HFF-Myc (cell line): Measurements from ENCODE around the gene ANKRD60.
A peak's percentile ranks its signal among the peaks of the same experiment; 100 is the strongest.

Source experiments
- DNase-seq: peaks from one replicate; pipeline ENCODE4 v3.0.0-alpha.2; 2011; ENCODE audit warnings: low read depth; ENCODE audit errors: extremely low read depth
- H3K4me3 ChIP-seq: replicated peaks from 2 replicates; pipeline ENCODE4 v1.5.1; 2011; ENCODE audit warnings: low read depth, mild to moderate bottlenecking, control low read depth, low read length
- TF ChIP-seq, protein P1 (sequence below): IDR thresholded peaks from 2 replicates; pipeline ENCODE4 v1.5.1; 2012; ENCODE audit warnings: mild to moderate bottlenecking, low read depth, low read length, control low read depth; ENCODE audit errors: missing control alignments

The ANKRD60 gene

DNA sequence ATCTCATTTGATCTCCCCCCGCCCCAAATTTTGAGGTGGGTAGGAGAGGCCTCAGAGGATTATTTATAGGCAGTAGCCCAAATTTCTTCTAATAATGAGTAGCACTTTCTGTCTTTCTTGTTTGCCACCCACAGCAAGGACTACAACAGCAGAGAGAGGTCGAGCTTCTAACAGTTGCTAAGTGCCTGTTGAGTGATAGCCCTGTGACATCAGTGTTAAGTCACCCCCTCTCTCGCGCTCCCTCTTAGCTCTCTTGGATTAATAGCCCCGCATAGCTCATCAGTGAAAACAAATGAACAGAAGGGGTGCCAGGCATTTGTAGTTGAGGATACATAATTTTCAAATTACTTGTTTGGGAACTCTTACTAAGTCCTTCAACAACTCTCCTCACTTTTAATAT is 3.5 kb downstream of the ANKRD60 start:
- DNase-seq, result no peak
- TF ChIP-seq, protein P1, sequence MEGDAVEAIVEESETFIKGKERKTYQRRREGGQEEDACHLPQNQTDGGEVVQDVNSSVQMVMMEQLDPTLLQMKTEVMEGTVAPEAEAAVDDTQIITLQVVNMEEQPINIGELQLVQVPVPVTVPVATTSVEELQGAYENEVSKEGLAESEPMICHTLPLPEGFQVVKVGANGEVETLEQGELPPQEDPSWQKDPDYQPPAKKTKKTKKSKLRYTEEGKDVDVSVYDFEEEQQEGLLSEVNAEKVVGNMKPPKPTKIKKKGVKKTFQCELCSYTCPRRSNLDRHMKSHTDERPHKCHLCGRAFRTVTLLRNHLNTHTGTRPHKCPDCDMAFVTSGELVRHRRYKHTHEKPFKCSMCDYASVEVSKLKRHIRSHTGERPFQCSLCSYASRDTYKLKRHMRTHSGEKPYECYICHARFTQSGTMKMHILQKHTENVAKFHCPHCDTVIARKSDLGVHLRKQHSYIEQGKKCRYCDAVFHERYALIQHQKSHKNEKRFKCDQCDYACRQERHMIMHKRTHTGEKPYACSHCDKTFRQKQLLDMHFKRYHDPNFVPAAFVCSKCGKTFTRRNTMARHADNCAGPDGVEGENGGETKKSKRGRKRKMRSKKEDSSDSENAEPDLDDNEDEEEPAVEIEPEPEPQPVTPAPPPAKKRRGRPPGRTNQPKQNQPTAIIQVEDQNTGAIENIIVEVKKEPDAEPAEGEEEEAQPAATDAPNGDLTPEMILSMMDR, result no peak

DNA sequence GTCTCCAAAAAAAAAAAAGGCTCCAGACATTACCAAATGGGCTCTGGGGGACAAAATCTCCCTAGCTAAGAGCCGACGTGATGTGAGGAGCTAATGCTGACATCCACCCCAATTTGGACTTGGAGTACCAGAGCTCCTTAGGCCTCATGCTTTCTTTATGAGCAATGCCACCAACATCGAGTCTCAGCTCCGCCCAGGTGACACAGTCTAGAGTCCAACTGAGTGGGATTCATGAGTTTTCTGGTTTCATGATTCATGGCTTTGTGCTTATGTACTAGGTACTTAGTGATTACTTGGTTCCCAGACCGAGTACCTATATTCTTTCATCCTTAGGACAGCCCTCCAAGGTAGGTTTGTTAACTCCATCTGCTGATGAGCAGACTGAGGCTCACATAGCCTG is 4.4 kb downstream of the ANKRD60 start:
- TF ChIP-seq, protein P1, result no peak
- DNase-seq, result no peak
- H3K4me3 ChIP-seq, result no peak overlapping the region

More for the DNA sequence above, 3.5 kb downstream of the ANKRD60 start:
- no peak overlapping the region for H3K4me3 ChIP-seq

DNA sequence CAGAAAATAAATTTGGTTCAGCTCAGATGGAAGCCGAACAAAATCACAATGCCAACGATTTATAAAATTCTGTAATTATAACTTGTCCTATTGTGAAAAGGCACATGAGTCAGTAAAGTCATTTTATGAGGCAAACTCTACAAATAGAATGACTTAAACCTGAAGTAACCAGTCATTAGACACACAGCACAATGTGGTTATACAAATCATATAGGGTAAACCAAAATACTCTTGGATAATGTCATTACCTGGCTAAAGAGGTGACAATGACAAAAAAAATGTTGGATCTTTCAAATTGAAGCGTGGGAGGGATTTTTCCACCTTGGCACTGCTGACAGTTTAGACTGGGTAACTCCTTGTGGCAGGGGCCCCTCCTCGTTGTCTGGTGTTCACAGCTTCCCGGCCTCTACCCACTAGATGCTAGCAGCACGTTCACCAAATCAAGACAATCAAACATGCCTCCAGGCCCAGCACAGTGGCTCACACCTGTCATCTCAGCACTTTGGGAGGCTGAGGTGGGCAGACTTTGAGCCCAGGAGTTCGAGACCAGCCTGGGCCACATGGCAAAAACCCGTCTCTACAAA is 5.0 kb downstream of the ANKRD60 start:
- DNase-seq, result no peak
- H3K4me3 ChIP-seq, result no peak overlapping the region
- TF ChIP-seq, protein P1, result no peak

DNA sequence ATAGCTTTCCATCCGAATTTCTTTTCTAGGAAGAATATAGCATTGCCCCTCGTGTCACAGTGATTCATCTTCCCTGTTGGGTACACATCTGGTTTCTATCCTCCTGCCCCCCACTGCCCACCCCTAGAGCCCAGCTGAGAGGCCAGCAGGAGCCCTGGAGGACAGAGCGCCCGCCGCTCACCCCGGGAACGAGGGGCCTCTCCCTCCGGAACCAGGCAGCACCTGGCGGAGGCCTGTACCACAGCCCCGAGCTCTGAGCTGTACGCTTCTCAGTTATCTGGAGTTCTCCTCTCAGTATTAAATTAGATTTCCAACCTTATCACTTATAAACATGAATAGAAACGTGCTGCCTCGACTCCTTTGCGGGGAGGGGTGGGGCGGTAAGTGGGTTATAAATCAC is 6.0 kb downstream of the ANKRD60 start:
- no peak for DNase-seq
- H3K4me3 ChIP-seq, result no peak overlapping the region
- TF ChIP-seq, protein P1, result no peak

DNA sequence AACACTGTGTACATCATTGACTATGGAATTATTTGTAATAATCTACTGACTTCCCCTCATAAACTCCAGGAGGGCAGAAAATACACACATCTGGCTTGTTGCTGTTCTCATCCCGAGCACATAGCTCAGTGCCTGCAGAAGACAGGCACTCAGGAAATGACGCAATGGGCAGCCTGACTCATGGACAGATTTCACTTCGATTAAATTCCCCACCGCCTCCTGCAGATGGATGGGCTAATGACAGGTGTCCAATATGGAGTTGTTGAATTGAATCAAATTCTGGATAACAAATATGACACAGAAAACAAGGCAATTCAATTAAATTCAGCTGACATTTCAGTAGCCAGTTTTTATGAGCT is 9.1 kb downstream of the ANKRD60 start:
- TF ChIP-seq, protein P1, result no peak
- H3K4me3 ChIP-seq, result no peak overlapping the region
- peak; percentile 88 for DNase-seq

DNA sequence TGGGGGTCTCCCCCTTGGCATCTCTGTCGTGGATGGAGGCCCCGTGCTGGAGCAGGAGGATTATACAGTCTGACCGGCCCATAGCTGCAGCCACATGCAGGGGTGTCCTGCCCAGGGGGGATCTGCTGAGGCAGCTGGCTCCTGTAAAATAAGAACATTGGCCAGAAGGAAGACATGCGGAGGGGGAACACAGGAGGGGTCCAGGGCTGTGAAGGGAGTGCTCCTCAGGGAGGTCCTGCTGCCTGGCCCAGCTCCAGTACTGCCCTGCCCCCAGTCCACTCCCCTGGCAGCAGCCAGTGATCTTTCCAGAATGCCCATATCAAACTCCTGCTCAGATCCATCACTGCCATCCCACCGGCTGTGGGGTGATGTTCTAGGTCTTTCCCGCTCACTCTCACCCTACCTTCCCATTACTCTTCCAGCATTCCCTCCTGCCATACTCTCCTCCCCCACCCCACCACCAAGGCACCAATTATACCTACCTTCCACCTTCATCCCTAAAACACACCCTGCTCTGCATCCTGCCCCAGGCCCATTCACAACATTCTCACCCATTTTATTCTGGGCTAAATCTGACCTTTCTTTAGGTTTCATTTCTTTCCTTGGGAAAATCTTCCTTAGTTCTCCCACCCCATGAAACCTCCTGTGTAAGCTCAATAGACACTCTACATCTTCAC is 9.7 kb downstream of the ANKRD60 start:
- TF ChIP-seq, protein P1, result no peak
- no peak overlapping the region for H3K4me3 ChIP-seq
- DNase-seq, result no peak
